H1 (cell line): Measurements from ENCODE around the gene TBC1D16.

ENCODE experiments used
- EGR1 ChIP-seq: IDR thresholded peaks from 2 replicates; pipeline ENCODE4 v1.6.1; 2011; ENCODE audit warnings: low read depth, low read length, borderline replicate concordance
- POLR2A ChIP-seq, 2 experiments: IDR thresholded peaks; 1 replicate in 1 of 2; 2 replicates in 1 of 2; pipeline ENCODE4 v1.6.1; 2011; ENCODE audit warnings: low read depth in 2 of 2, low read length in 2 of 2, mild to moderate bottlenecking in 2 of 2; ENCODE audit errors: control extremely low read depth in 1 of 2

DNA sequence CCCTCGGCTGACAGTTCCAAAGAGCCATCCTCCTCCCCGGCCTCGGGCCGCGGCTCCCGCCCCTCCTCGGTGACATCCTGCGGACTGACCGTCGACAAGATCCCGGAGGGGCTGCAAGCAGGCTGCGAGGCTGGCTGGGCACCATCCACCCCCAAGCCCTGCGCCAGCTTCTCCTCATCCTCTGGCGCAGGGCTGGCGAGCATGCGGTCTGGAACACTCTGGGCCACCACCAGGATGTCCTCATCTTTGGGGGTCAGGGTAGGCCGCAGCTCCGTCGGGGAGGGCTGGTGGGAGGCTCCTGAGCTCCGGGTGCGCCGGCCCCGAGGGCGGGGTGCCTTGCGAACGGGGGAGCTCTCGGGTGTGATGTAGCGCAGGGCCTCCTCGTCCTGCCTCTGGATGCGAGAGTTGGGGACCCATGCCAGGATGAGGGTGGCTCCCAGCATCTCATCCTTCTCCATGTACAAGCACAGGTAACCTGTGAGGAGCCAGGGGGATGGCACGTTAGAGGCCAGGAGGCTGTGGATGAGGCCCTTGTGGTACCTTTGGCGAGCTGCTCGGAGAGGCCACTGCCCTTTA lies 25.3 kb downstream of the TBC1D16 start:
- TF ChIP-seq POLR2A (IDR thresholded peaks at IDR 0.05; ENCODE audit: control extremely low read depth in 1 of 2, low read depth in 2 of 2, low read length in 2 of 2) (no peak), EGR1 (no peak)
